Astrocyte (in vitro differentiated cells and primary cell): ENCODE measurements around the gene ADAMTSL2.

Source experiments
- CTCF ChIP-seq: IDR thresholded peaks from 2 replicates; pipeline ENCODE4 v1.5.1; 2011; ENCODE audit warnings: low read depth, mild to moderate bottlenecking, inconsistent platforms, low read length, moderate library complexity; ENCODE audit not compliant: insufficient read depth
- EZH2 ChIP-seq: IDR thresholded peaks from 2 replicates; pipeline ENCODE4 v1.6.1; 2012; ENCODE audit warnings: mild to moderate bottlenecking, low read length, inconsistent platforms; ENCODE audit not compliant: insufficient read depth

GRCh38 chr9:133495327-133496293 is 38.9 kb upstream of the ADAMTSL2 start:
- no peak for TF ChIP-seq CTCF
- TF ChIP-seq EZH2: no peak
